HL-60 (cell line): ENCODE results near the gene AXIN1.

ENCODE experiments used
- CTCF ChIP-seq: IDR thresholded peaks from one replicate; pipeline ENCODE4 v1.5.1; 2011; ENCODE audit warnings: low read length, control low read depth, inconsistent platforms; ENCODE audit not compliant: insufficient read depth
- TF ChIP-seq, protein P1 (sequence below): IDR thresholded peaks from 2 replicates; pipeline ENCODE4 v1.6.1; 2012; ENCODE audit warnings: low read depth; ENCODE audit not compliant: insufficient replicate concordance

GRCh38 chr16:378821-379182, 26.3 kb upstream of the AXIN1 start:
- no peak for TF ChIP-seq CTCF
- TF ChIP-seq, protein P1, sequence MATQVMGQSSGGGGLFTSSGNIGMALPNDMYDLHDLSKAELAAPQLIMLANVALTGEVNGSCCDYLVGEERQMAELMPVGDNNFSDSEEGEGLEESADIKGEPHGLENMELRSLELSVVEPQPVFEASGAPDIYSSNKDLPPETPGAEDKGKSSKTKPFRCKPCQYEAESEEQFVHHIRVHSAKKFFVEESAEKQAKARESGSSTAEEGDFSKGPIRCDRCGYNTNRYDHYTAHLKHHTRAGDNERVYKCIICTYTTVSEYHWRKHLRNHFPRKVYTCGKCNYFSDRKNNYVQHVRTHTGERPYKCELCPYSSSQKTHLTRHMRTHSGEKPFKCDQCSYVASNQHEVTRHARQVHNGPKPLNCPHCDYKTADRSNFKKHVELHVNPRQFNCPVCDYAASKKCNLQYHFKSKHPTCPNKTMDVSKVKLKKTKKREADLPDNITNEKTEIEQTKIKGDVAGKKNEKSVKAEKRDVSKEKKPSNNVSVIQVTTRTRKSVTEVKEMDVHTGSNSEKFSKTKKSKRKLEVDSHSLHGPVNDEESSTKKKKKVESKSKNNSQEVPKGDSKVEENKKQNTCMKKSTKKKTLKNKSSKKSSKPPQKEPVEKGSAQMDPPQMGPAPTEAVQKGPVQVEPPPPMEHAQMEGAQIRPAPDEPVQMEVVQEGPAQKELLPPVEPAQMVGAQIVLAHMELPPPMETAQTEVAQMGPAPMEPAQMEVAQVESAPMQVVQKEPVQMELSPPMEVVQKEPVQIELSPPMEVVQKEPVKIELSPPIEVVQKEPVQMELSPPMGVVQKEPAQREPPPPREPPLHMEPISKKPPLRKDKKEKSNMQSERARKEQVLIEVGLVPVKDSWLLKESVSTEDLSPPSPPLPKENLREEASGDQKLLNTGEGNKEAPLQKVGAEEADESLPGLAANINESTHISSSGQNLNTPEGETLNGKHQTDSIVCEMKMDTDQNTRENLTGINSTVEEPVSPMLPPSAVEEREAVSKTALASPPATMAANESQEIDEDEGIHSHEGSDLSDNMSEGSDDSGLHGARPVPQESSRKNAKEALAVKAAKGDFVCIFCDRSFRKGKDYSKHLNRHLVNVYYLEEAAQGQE: no peak
